Natural killer cell (primary cell): ENCODE measurements around the gene TRAF4. TPM values are rescaled to one million over a fixed set of nuclear protein-coding genes. Genes with fewer than 3 reads are reported as not detected.
A peak's percentile ranks its signal among the peaks of the same experiment; 100 is the strongest.

ENCODE experiments used
- ATAC-seq, 3 donors: fragments of 150-1000 bp in 2 of 3; fragments of 200-7000 bp in 1 of 3; cut with Tn5 transposase; 1 replicate in 1 of 3; 2 replicates in 2 of 3; pipeline ENCODE4 v1.10.0; 2021; ENCODE audit warnings: mild to moderate bottlenecking in 2 of 3, moderate library complexity in 2 of 3
- DNase-seq, 2 donors: peaks; one replicate each; pipeline versions ENCODE4 v3.0.0 to v3.0.0-alpha.2; 2013 to 2021; ENCODE audit warnings: mixed read lengths in 1 of 2
- H3K27ac ChIP-seq: one replicate; pipeline ENCODE4 v1.5.1; 2013; ENCODE audit warnings: mild to moderate bottlenecking, low read length
- H3K27me3 ChIP-seq: one replicate; pipeline ENCODE4 v1.6.1; 2013; ENCODE audit warnings: low read length; ENCODE audit not compliant: control insufficient read depth, insufficient read depth
- H3K36me3 ChIP-seq: one replicate; pipeline ENCODE4 v1.6.1; 2013; ENCODE audit warnings: low read length; ENCODE audit not compliant: control insufficient read depth, insufficient read depth
- H3K4me1 ChIP-seq: one replicate; pipeline ENCODE4 v1.6.1; 2013; ENCODE audit warnings: low read length; ENCODE audit not compliant: control insufficient read depth, insufficient read depth
- H3K4me3 ChIP-seq: one replicate; pipeline ENCODE4 v1.5.1; 2013; ENCODE audit warnings: low read length
- H3K9me3 ChIP-seq: one replicate; pipeline ENCODE4 v1.6.1; 2013; ENCODE audit warnings: low read length; ENCODE audit not compliant: control insufficient read depth, insufficient read depth
- H3K27ac Mint-ChIP-seq, 2 donors: one replicate each; pipeline ENCODE4 v1.8.0; 2022; ENCODE audit warnings: mild to moderate bottlenecking in 2 of 2, mixed read lengths in 2 of 2, moderate library complexity in 1 of 2
- H3K27me3 Mint-ChIP-seq, 2 donors: one replicate each; pipeline ENCODE4 v1.8.0; 2022; ENCODE audit warnings: low read depth in 2 of 2, mixed read lengths in 2 of 2
- H3K36me3 Mint-ChIP-seq: one replicate; pipeline ENCODE4 v1.8.0; 2022; ENCODE audit warnings: mixed read lengths
- H3K4me1 Mint-ChIP-seq, 2 donors: one replicate each; pipeline ENCODE4 v1.8.0; 2022; ENCODE audit warnings: mixed read lengths in 2 of 2
- H3K4me3 Mint-ChIP-seq: one replicate; pipeline ENCODE4 v1.8.0; 2022; ENCODE audit warnings: mild to moderate bottlenecking, moderate library complexity, mixed read lengths
- H3K9me3 Mint-ChIP-seq, 2 donors: one replicate each; pipeline ENCODE4 v1.8.0; 2022; ENCODE audit warnings: mixed read lengths in 2 of 2
- CTCF ChIP-seq: fragments of 200-600 bp; IDR thresholded peaks from one replicate; pipeline ENCODE4 v1.8.0; 2022; ENCODE audit warnings: antibody characterized with exemption
- WGBS: methylation state at CpG from one replicate; pipeline ENCODE4 v1.1.7; 2013; ENCODE audit warnings: missing lambda C conversion rate; ENCODE audit not compliant: insufficient coverage; 5-methylcytosine and 5-hydroxymethylcytosine counted together
- intact Hi-C: fragments of 100-400 bp; cut with micrococcal nuclease; formaldehyde crosslinking; loops from one replicate; pipeline ENCODE4 v1.14.2; 2022
- total RNA-seq, 4 donors: library from RNA; stranded (reverse); fragments of 120-200 nt in 1 of 4; gene quantifications; one replicate each; pipeline versions ENCODE4 v1.2.3 to v1.2.4, GENCODE V29; 2013 to 2022

TRAF4 gene
- total RNA-seq, 3 donors from 2014 or later (not counting 1 experiment from before 2014, with no cell fraction given), result 97.8 to 209 (median 122) TPM

- Mint-ChIP-seq H3K9me3 (no peaks in the 10 kb centered on the region), H3K27me3 (no peaks in the 10 kb centered on the region), H3K36me3 (no peaks in the 10 kb centered on the region), H3K4me1 (peaks cover 5 to 19% of the 10 kb centered on the region in 2 donors), H3K4me3 (no peak overlapping the region), H3K27ac (peak overlapping the region; percentile 43 to 54)
- H3K9me3 ChIP-seq, result no peaks in the 10 kb centered on the region
- ATAC-seq (no peak), DNase-seq (no peak)
- 87% methylated on average over 10 of the region's 10 CpGs for WGBS
- no peaks in the 10 kb centered on the region for H3K27me3 ChIP-seq
- peaks cover 5% of the 10 kb centered on the region for H3K4me1 ChIP-seq
- H3K27ac ChIP-seq, result no peak overlapping the region
- no peak for TF ChIP-seq CTCF
- H3K36me3 ChIP-seq, result peaks cover 21% of the 10 kb centered on the region
- intact Hi-C loops, result no loop called here
- H3K4me3 ChIP-seq, result no peak overlapping the region
Measured at GRCh38 chr17:28705728-28706334, 38.0 kb upstream of the TRAF4 start.

GRCh38 chr17:28706471-28707338, 37.1 kb upstream of the TRAF4 start:
- intact Hi-C loops, result no loop called here
- no peaks in the 10 kb centered on the region for H3K9me3 Mint-ChIP-seq
- no peaks in the 10 kb centered on the region for H3K36me3 Mint-ChIP-seq
- H3K27me3 Mint-ChIP-seq, result no peaks in the 10 kb centered on the region
- Histone ChIP-seq H3K27me3 (no peaks in the 10 kb centered on the region), H3K4me3 (no peak overlapping the region), H3K4me1 (peaks cover 10% of the 10 kb centered on the region), H3K36me3 (peaks cover 12% of the 10 kb centered on the region), H3K27ac (no peak overlapping the region), H3K9me3 (no peaks in the 10 kb centered on the region)
- 80% methylated on average over 2 of the region's 7 CpGs for WGBS
- ATAC-seq, result no peak
- H3K27ac Mint-ChIP-seq, result no peak overlapping the region
- H3K4me3 Mint-ChIP-seq, result no peak overlapping the region
- DNase-seq, result no peak
- H3K4me1 Mint-ChIP-seq, result peaks cover 8 to 23% of the 10 kb centered on the region in 2 donors
- no peak for TF ChIP-seq CTCF

- no peaks in the 10 kb centered on the region for H3K9me3 ChIP-seq
- DNase-seq (no peak), ATAC-seq (no peak)
- H3K4me1 ChIP-seq, result peaks cover 17% of the 10 kb centered on the region
- no peaks in the 10 kb centered on the region for H3K27me3 ChIP-seq
- Mint-ChIP-seq H3K9me3 (no peaks in the 10 kb centered on the region), H3K27ac (no peak overlapping the region), H3K4me1 (peaks cover 14 to 28% of the 10 kb centered on the region in 2 donors), H3K36me3 (no peaks in the 10 kb centered on the region), H3K27me3 (no peaks in the 10 kb centered on the region), H3K4me3 (no peak overlapping the region)
- intact Hi-C loops, result no loop called here
- TF ChIP-seq CTCF, result no peak
- no peak overlapping the region for H3K4me3 ChIP-seq
- H3K36me3 ChIP-seq, result peaks cover 6% of the 10 kb centered on the region
- H3K27ac ChIP-seq, result no peak overlapping the region
- WGBS, result 86% methylated on average over 2 of the region's 2 CpGs
Measured at GRCh38 chr17:28707339-28707720, 36.5 kb upstream of the TRAF4 start.
